ENCODE measurements around the gene RPS27A. TPM values are rescaled to one million over a fixed set of nuclear protein-coding genes. Genes with fewer than 3 reads are reported as not detected.

RPS27A gene
- total RNA-seq, 3 donors from 2014 or later, result 654 to 808 (median 725) TPM

DNA sequence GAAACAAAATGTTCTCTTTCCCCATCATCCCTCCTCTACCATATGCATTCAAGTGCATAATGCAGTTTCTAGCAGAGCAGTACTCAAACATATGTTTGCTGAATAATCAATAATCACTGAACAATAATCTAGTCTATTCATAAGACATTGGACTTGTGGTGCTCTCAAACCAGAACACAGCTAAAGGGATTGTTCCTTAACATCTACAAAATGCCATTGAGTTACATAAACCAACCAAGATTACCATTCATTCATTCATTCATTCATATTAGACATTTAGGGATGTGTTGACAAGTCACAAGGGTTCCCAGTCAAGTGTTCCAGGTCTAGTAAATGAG lies 4.3 kb upstream of the RPS27A start:
- no peaks in the 10 kb centered on the region for H3K9me3 ChIP-seq
- intact Hi-C loops (cut with DNase I, micrococcal nuclease), result no loop called here
- TF ChIP-seq, protein P1, sequence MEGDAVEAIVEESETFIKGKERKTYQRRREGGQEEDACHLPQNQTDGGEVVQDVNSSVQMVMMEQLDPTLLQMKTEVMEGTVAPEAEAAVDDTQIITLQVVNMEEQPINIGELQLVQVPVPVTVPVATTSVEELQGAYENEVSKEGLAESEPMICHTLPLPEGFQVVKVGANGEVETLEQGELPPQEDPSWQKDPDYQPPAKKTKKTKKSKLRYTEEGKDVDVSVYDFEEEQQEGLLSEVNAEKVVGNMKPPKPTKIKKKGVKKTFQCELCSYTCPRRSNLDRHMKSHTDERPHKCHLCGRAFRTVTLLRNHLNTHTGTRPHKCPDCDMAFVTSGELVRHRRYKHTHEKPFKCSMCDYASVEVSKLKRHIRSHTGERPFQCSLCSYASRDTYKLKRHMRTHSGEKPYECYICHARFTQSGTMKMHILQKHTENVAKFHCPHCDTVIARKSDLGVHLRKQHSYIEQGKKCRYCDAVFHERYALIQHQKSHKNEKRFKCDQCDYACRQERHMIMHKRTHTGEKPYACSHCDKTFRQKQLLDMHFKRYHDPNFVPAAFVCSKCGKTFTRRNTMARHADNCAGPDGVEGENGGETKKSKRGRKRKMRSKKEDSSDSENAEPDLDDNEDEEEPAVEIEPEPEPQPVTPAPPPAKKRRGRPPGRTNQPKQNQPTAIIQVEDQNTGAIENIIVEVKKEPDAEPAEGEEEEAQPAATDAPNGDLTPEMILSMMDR (IDR thresholded peaks at IDR 0.05), result no peak
- peaks cover under 1% of the 10 kb centered on the region for H3K4me1 ChIP-seq (ENCODE audit: low read depth)
- no peaks in the 10 kb centered on the region for H3K36me3 ChIP-seq (ENCODE audit: low read depth)
- DNase-seq (no peak), ATAC-seq (no peak)
- no peak overlapping the region for H3K4me3 ChIP-seq

DNA sequence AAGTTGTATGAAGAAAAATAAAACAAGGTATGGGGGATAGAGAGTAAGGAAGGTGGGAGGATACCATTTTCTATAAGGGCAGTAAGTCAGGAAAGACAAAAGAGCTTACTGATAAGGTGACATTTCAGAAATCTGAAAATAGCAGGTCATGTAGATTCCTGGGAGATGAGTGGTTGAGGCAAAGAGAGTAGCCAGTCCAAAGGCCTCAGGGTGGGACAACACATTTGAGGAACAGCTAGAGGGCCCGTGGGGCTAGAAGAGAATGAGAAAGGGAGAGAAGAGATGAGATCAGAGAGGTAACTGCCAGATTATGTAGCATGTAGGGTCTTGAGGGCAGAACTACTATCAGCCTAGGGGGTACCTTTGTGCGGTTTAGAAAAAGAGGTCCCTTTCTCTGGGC lies 3.3 kb upstream of the RPS27A start:
- intact Hi-C loops (cut with DNase I, micrococcal nuclease), result no loop called here
- H3K36me3 ChIP-seq (ENCODE audit: low read depth), result peaks cover 3% of the 10 kb centered on the region
- no peaks in the 10 kb centered on the region for H3K9me3 ChIP-seq
- no peak for DNase-seq
- ATAC-seq, result no peak
- H3K4me1 ChIP-seq (ENCODE audit: low read depth), result peaks cover 10% of the 10 kb centered on the region
- H3K4me3 ChIP-seq, result no peak overlapping the region
- TF ChIP-seq, protein P1 (IDR thresholded peaks at IDR 0.05), result no peak

DNA sequence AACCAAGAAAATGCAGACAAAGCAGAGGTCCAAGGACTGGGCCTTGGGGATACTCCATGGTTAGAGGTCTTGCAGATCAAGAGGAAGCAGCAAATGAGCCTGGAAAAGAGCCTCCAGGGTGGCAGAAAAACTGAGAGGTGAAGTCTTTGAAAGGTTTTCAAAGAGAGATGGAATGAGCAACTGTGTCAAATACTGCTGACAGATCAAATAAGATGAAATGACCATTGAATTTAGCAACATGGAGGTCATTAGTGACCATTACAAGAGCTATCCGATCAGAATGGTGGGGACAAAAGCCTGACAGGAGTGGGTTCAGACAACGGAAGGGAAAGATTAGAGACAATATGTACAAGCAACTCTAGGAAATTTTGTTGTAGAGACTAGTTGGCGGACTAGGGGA lies 1.9 kb upstream of the RPS27A start:
- Histone ChIP-seq H3K9me3 (no peaks in the 10 kb centered on the region), H3K4me1 (ENCODE audit: low read depth) (peaks cover 14% of the 10 kb centered on the region), H3K36me3 (ENCODE audit: low read depth) (peaks cover 3% of the 10 kb centered on the region), H3K4me3 (no peak overlapping the region)
- intact Hi-C loops (cut with DNase I, micrococcal nuclease), result no loop called here
- TF ChIP-seq, protein P1 (IDR thresholded peaks at IDR 0.05), result no peak
- ATAC-seq (no peak), DNase-seq (no peak)

DNA sequence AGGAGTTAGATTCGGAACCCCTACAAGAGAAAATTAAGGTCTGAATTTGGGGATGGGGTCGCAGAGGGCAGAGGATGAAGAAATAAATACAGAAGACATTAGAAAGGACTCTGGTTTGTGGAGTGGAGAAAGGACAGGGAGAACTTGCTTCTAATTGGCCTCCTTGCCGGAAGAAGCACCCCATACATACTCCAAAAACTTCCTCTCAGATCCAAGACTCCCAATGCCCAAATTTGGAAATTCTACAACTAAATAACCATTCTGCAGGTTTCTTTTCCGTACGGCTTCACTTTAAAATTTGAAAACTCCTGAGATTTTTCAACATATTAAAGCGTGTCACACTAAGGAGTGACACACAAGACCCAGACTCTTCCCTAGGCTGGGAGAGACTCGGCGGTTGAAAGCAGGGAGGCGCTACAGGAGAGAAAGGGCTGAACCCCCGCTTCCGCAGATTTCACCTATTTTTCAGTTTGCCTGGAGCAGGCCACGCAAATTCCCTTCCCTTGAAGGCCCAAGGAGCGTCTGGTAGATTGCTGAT lies 873 bp upstream of the RPS27A start:
- H3K9me3 ChIP-seq, result no peaks in the 10 kb centered on the region
- TF ChIP-seq, protein P1 (IDR thresholded peaks at IDR 0.05), result no peak
- peaks cover 14% of the 10 kb centered on the region for H3K4me1 ChIP-seq (ENCODE audit: low read depth)
- peaks cover 3% of the 10 kb centered on the region for H3K36me3 ChIP-seq (ENCODE audit: low read depth)
- H3K4me3 ChIP-seq, result peak overlapping the region; percentile 99
- intact Hi-C loops (cut with DNase I, micrococcal nuclease), result no loop called here
- peak; percentile 26 for ATAC-seq
- DNase-seq, result no peak

DNA sequence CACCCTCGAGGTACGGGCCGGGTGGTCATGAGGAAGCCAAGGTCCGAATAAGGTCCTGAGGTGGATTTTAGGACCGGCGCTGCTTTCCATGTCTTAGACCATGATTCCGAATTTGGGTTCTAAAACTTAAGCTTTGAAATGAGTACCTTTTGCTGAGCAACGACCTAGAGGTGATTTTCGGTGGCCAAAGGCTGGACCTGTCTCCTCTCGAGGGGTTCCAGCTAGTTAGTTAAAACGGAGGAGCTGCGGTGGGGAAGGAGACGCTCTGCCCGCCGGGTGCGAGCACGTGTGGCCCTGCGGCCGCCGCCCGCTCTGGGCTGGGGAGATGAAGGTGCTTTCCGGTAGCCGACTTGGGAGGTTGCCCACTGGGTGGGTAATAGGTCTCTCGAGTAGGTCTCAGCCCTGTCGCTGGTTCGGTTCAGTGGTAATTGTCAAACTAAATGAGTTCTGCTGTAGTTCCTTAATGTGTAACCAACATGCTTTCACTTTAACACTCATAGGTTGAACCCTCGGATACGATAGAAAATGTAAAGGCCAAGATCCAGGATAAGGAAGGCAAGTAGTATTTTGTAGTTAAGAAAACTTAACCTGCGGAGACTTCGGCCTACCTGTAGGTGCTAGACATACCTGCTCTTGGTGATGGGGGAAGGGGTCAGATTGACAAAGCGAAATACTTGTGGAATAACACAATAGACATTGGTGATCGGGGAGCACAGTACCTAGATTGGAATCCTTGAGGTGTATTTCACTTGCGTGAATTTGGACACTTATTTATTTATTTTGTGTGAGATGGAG lies 572 bp downstream of the RPS27A start:
- ATAC-seq (peak; percentile 39), DNase-seq (peak; percentile 70 to 71 (median 70))
- Histone ChIP-seq H3K4me3 (peak overlapping the region; percentile 99), H3K4me1 (ENCODE audit: low read depth) (peaks cover 14% of the 10 kb centered on the region), H3K9me3 (no peaks in the 10 kb centered on the region), H3K36me3 (ENCODE audit: low read depth) (peaks cover 3% of the 10 kb centered on the region)
- intact Hi-C loops (cut with DNase I, micrococcal nuclease), result no loop called here
- TF ChIP-seq, protein P1 (IDR thresholded peaks at IDR 0.05), result no peak

Data from mucosa of descending colon (tissue), 3 donors.